SU-DHL-6 (cell line): ENCODE measurements around the gene GCN1.

Experiments
- H2AFZ ChIP-seq: fragments of 200-600 bp; sonication (generic); 2 replicates; pipeline ENCODE4 v1.6.1; 2014; ENCODE audit warnings: low read depth, mild to moderate bottlenecking, moderate library complexity, mixed read lengths, antibody characterized with exemption, low read length; ENCODE audit not compliant: severe bottlenecking
- H3F3A ChIP-seq: fragments of 200-600 bp; shearing (Covaris generic); 2 replicates; pipeline ENCODE4 v1.6.0; 2016; ENCODE audit warnings: antibody characterized with exemption, mild to moderate bottlenecking; ENCODE audit not compliant: insufficient read depth
- H3K27ac ChIP-seq: fragments of 200-600 bp; sonication (generic); 2 replicates; pipeline ENCODE4 v1.5.1; 2016; ENCODE audit warnings: low read depth, mild to moderate bottlenecking, low read length, moderate library complexity, mixed read lengths
- H3K27me3 ChIP-seq: fragments of 200-600 bp; sonication (generic), shearing (Covaris generic); 2 replicates; pipeline ENCODE4 v1.6.0; 2014; ENCODE audit warnings: mild to moderate bottlenecking, low read length
- H3K36me3 ChIP-seq: fragments of 200-600 bp; sonication (generic); 2 replicates; pipeline ENCODE4 v1.6.1; 2014; ENCODE audit warnings: mild to moderate bottlenecking, low read length, mixed read lengths
- H3K4me2 ChIP-seq: fragments of 300-600, 200-600 bp; shearing (Covaris generic), sonication (generic); 2 replicates; pipeline ENCODE4 v1.6.0; 2014; ENCODE audit warnings: low read length, low read depth, mild to moderate bottlenecking; ENCODE audit not compliant: poor library complexity, severe bottlenecking
- H3K4me3 ChIP-seq: fragments of 200-600 bp; sonication (generic); 2 replicates; pipeline ENCODE4 v1.5.1; 2014; ENCODE audit warnings: antibody characterized with exemption, low read length, mild to moderate bottlenecking, mixed read lengths; ENCODE audit not compliant: insufficient read depth, poor library complexity, severe bottlenecking
- H3K79me2 ChIP-seq: fragments of 200-600 bp; sonication (generic); 2 replicates; pipeline ENCODE4 v1.6.1; 2014; ENCODE audit warnings: mild to moderate bottlenecking, low read length, moderate library complexity; ENCODE audit not compliant: insufficient read depth
- H3K9ac ChIP-seq: fragments of 200-600 bp; sonication (generic); 2 replicates; pipeline ENCODE4 v1.7.0; 2014; ENCODE audit warnings: mild to moderate bottlenecking, low read length
- H3K9me2 ChIP-seq: fragments of 200-600 bp; sonication (generic); replicated peaks from 2 replicates; pipeline ENCODE4 v1.6.1; 2014; ENCODE audit warnings: low read length; ENCODE audit not compliant: insufficient read depth
- H3K9me3 ChIP-seq: fragments of 200-600 bp; sonication (generic); 2 replicates; pipeline ENCODE4 v1.6.1; 2014; ENCODE audit warnings: low read length, mixed read lengths; ENCODE audit not compliant: insufficient read depth
- H4K20me1 ChIP-seq: fragments of 200-600 bp; sonication (generic); 2 replicates; pipeline ENCODE4 v1.6.1; 2014; ENCODE audit warnings: low read depth, mild to moderate bottlenecking, antibody characterized with exemption, low read length, moderate library complexity, mixed read lengths
- CTCF ChIP-seq: fragments of 200-600 bp; sonication (generic); IDR thresholded peaks from one replicate; pipeline ENCODE4 v1.5.1; 2017; ENCODE audit warnings: antibody characterized with exemption, mild to moderate bottlenecking, low read length, moderate library complexity; ENCODE audit not compliant: insufficient read depth, poor library complexity, severe bottlenecking
- EZH2phosphoT487 ChIP-seq: fragments of 200-600 bp; sonication (generic), shearing (Covaris generic); conservative IDR thresholded peaks from 2 replicates; pipeline ENCODE4 v1.6.1; 2018; ENCODE audit warnings: mild to moderate bottlenecking, antibody characterized with exemption, low read length, moderate library complexity, mixed read lengths

The GCN1 gene

GRCh38 chr12:120164293-120164692 lies 30.2 kb downstream of the GCN1 start:
- Histone ChIP-seq H3F3A (peaks cover 31% of the 10 kb centered on the region), H2AFZ (no peak overlapping the region), H3K27ac (peak overlapping the region; percentile 94), H4K20me1 (no peaks in the 10 kb centered on the region), H3K4me2 (no peak overlapping the region), H3K9me3 (no peaks in the 10 kb centered on the region), H3K4me3 (no peak overlapping the region), H3K27me3 (no peaks in the 10 kb centered on the region), H3K79me2 (no peaks in the 10 kb centered on the region), H3K9ac (no peak overlapping the region), H3K9me2 (no peaks in the 10 kb centered on the region), H3K36me3 (peaks cover 9% of the 10 kb centered on the region; the same call in 1 of the 2 replicates)
- TF ChIP-seq EZH2phosphoT487, result no peak
- TF ChIP-seq CTCF, result no peak

GRCh38 chr12:120162763-120163162 lies 31.8 kb downstream of the GCN1 start:
- Histone ChIP-seq H3K79me2 (no peaks in the 10 kb centered on the region), H2AFZ (no peak overlapping the region), H4K20me1 (no peaks in the 10 kb centered on the region), H3K27ac (no peak overlapping the region), H3K9ac (no peak overlapping the region), H3K27me3 (no peaks in the 10 kb centered on the region), H3K4me3 (no peak overlapping the region), H3K9me3 (no peaks in the 10 kb centered on the region), H3K4me2 (no peak overlapping the region), H3K36me3 (peaks cover 6% of the 10 kb centered on the region; the same call in 1 of the 2 replicates), H3F3A (peaks cover 26% of the 10 kb centered on the region), H3K9me2 (no peaks in the 10 kb centered on the region)
- TF ChIP-seq CTCF, result no peak
- TF ChIP-seq EZH2phosphoT487, result no peak

DNA sequence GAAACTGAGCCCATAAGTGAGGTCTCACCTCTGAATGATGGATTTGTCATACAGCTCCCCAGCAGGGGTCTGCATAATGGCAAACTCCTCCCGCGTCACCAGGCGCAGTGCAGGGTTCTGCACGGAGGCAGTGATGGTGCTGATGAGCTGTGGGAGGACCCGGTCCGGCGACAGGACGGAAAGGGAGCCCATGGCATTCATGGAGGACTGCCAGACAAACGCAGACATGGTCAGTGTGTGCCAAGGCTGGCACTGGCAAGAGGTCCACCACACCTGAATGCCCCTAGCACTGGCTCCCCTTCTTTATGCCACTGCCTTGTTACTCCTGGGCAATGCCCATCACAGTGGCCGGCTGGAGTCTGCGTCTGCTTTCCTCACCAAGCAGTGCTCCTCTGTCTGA lies 32.7 kb downstream of the GCN1 start:
- Histone ChIP-seq H3K9ac (no peak overlapping the region), H3K4me3 (no peak overlapping the region), H2AFZ (no peak overlapping the region), H3K27me3 (no peaks in the 10 kb centered on the region), H3K9me2 (no peaks in the 10 kb centered on the region), H4K20me1 (no peaks in the 10 kb centered on the region), H3K36me3 (peaks cover 6% of the 10 kb centered on the region; the same call in 1 of the 2 replicates), H3K27ac (no peak overlapping the region), H3K4me2 (no peak overlapping the region), H3K9me3 (no peaks in the 10 kb centered on the region), H3F3A (peaks cover 17% of the 10 kb centered on the region), H3K79me2 (no peaks in the 10 kb centered on the region)
- TF ChIP-seq EZH2phosphoT487 (no peak), CTCF (no peak)
